ENCODE data around the gene SFMBT1.

The SFMBT1 gene

DNA sequence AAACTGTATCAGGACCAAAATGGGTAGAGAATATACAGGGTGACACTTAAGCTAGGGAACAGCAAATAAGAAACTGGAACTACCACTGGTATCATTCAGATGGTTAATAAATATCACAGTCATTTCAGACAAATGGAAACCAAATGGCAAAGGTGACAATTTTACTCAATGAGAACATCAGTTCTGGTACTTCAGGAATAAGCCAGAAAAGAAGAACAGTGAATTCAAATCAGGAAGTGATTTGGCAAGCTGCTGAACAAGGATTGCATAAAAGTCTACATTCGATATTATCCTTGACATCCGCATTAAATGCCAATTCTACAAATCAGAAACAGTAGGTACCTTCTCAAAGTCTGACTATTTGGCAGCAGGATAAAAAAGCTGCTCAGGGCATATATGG, 125.0 kb downstream of the SFMBT1 start:
- no peak for TF ChIP-seq ZNF274 (IDR thresholded peaks at IDR 0.05; ENCODE audit: low read depth, low read length)
- H3K4me3 ChIP-seq (ENCODE audit: low read length), result no peak overlapping the region

DNA sequence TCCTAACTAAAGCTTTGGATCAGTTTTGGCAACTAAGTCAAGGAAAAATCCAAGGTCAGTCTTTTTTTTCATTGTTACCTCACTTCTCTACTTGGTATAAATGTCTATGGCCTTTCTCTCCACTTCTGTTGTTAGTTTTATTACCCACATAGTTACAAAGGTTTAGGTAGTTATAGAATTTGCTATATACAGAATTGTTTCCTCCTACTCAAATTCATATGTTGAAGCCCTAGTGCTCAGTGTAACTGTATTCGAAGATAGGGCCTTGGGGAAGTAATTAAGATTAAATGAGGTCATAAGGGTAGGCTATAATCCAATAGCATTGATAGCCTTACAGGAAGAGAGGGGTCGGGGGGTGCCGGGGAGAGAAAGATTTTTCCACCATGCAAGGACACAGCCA, 128.8 kb downstream of the SFMBT1 start:
- no peak for TF ChIP-seq ZNF274 (IDR thresholded peaks at IDR 0.05; ENCODE audit: low read depth, low read length)
- H3K4me3 ChIP-seq (ENCODE audit: low read length), result no peak overlapping the region

DNA sequence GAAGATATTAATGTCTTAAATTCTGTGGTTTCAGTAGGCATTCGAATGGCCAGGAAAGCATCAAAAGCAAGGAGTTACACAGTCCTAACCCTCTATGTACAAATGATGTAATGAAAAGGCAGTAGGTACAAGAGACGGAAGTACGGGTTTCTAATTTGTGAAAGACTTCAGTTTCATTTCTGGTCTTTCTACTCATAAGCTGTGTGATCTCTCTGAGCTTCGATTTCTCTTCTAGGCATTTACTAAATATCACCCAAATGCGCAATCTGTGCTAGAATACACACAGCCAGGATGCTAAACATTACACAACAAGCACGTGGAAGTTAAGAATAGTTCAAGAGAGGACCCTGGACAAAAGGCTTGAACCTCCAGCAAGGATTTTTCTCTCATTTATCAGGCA, 130.6 kb downstream of the SFMBT1 start:
- TF ChIP-seq ZNF274 (IDR thresholded peaks at IDR 0.05; ENCODE audit: low read depth, low read length), result no peak
- no peak overlapping the region for H3K4me3 ChIP-seq (ENCODE audit: low read length)

- no peak overlapping the region for H3K4me3 ChIP-seq (ENCODE audit: low read length)
- no peak for TF ChIP-seq ZNF274 (IDR thresholded peaks at IDR 0.05; ENCODE audit: low read depth, low read length)
Observed at GRCh38 chr3:52912885-52913731, 132.8 kb downstream of the SFMBT1 start.

DNA sequence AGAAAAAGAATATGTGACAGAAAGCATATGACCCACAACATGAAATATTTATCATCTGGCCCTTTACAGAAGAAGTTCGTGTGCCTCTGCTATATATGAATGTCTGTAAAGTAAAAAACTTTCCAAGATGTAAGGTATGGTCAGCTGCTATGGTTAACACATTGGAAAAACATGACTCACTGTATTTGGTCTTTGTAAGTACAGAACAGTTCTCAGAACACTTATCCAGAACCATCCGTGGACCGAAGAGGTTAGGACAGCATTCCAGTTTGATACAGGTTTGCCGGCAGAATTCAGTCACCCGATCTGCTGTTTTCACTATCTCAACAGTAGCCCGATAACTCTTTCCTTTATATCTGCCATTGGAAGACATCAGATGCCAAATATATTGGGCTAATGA, 135.1 kb downstream of the SFMBT1 start:
- H3K4me3 ChIP-seq (ENCODE audit: low read length), result no peak overlapping the region
- TF ChIP-seq ZNF274 (IDR thresholded peaks at IDR 0.05; ENCODE audit: low read depth, low read length), result no peak

GRCh38 chr3:52907497-52907896, 138.4 kb downstream of the SFMBT1 start:
- no peak for TF ChIP-seq ZNF274 (IDR thresholded peaks at IDR 0.05; ENCODE audit: low read depth, low read length)
- H3K4me3 ChIP-seq (ENCODE audit: low read length), result no peak overlapping the region

GRCh38 chr3:52904552-52904951, 141.3 kb downstream of the SFMBT1 start:
- no peak overlapping the region for H3K4me3 ChIP-seq (ENCODE audit: low read length)
- TF ChIP-seq ZNF274 (IDR thresholded peaks at IDR 0.05; ENCODE audit: low read depth, low read length), result no peak

DNA sequence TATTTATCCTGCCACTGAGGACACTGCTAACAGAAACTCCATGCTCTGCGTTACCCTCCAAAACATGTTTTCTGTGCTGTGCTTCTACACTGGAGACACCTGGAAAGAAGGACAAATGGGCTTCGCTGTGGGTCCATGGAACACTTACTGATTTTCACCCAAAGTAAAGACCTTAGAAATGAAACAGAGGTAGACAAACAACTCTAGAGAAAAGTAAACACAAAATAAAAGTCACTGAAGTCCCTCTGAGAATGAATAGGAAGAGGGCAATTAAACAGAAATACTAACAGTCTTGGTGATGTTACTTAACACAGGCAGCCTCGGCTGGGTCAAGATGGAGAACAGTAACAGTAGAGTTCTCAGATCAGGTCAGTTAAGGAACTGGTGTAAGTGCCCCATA, 141.9 kb downstream of the SFMBT1 start:
- no peak for TF ChIP-seq ZNF274 (IDR thresholded peaks at IDR 0.05; ENCODE audit: low read depth, low read length)
- H3K4me3 ChIP-seq (ENCODE audit: low read length), result no peak overlapping the region

DNA sequence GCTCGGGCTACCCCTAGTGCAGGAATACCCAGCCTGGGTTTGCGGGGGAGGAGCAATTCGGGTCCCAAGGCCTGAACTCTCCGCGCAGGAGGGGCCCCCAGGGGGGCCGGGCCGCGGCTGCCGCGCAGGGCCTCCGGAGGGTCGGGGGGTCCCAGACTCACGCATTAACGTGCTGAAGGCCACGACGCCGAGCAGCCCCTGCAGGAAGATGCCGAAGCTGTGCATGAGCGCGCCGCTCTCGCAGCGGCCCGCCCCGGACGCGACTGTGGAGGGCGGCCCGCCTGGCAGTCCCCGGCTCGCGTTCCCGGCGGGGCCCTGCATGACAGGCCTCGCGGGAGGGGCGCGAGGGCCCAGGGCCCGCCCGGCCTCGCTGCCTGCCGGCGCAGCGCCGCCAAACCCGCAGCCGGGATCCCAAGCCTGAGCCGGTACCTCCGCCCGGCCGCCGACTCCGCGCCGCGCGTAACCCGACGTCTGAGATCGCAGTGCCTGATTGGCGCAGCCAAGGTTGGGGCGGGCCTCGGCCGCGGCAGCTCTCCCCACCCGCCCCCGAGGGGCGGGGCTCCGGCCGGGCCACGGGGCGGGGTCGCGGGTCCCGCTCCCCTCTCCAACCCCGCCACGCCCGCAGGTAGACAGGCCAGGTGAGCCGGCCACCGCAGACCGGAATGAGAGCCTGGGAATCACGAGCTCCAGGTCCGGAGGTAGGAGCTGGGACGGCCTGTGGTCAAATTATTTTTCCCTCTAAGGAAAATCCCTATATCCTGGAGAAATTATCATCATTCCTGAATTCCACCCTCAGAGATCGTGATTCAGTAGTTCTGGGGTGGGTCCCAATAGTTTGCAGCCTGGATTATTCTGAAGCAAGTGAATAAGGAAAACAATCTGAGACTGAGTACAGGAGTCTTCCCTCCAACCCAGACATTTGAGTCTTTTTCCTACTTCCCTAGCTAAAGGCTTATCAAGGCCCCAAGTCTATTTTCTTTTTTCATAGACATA, 148.4 kb downstream of the SFMBT1 start, which contains the start of gene STIMATE:
Gene STIMATE, minus strand, starts transcription at position 419 of the 993 bp plus-strand sequence. Its CDS starts 98 bp downstream, at position 321.
- peak within 1 kb of the TSS; percentile 90 for H3K4me3 ChIP-seq (ENCODE audit: low read length)
- no peak for TF ChIP-seq ZNF274 (IDR thresholded peaks at IDR 0.05; ENCODE audit: low read depth, low read length)

- peak overlapping the region; percentile 90 for H3K4me3 ChIP-seq (ENCODE audit: low read length)
- TF ChIP-seq ZNF274 (IDR thresholded peaks at IDR 0.05; ENCODE audit: low read depth, low read length), result no peak
Observed at GRCh38 chr3:52896613-52897012, 149.3 kb downstream of the SFMBT1 start.

DNA sequence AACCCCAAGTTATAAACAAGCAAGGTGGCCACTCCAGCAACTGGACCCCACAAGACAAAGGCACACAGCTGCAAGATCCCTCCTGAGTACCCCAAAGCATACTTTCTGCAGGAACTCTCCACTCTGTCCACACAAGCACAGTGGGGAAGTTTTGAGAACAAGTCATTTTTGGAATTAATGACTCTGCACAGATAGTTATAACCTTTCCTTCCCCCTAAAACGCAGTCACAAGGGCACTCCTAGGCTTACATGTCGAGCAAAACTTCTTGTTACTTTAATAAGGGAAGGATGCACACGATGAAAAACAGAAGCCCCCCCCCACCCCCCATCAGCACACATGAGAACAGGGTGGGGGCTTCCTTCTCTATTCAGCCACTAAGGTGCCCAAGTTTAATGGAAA, 149.7 kb downstream of the SFMBT1 start:
- peak overlapping the region; percentile 90; the same call in 1 of the 2 replicates for H3K4me3 ChIP-seq (ENCODE audit: low read length)
- TF ChIP-seq ZNF274 (IDR thresholded peaks at IDR 0.05; ENCODE audit: low read depth, low read length), result no peak

DNA sequence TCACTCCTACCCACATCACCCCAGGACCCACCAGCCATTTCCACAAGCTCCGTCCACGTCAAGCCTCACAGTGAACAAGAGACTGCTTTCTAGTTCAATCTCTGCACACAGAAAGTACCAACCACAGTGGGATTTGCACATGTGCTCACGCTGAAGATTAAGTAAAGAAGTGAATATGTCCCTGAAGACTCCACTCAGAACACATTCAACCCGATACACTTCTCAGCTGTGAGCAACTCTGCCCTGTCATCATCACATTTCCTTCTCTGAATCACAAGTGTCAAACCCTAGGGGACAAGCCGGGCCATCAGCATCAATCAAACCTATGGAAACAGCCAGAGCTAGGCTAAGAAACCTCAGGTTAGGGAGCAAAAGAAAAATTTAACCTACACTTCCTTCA, 150.5 kb downstream of the SFMBT1 start:
- no peak for TF ChIP-seq ZNF274 (IDR thresholded peaks at IDR 0.05; ENCODE audit: low read depth, low read length)
- H3K4me3 ChIP-seq (ENCODE audit: low read length), result no peak overlapping the region

DNA sequence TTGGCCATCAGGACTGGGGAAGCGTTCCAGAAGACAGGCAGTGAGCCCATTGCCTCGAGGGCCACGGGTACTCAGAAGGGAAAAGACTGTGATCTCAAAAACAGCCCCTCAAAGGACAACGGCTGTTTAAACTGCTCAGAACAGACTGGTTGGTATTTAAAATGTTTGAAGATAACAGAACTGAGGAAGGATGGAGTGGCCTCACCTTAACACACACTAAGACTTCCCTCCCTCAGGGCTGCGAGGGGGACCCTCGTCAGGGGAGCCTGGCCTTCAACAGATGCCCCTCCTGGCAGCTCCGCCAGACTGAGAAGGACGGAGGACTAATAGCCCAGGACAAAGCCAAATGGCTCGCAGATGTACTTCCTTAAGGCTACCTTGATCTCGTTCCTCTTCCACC, 151.1 kb downstream of the SFMBT1 start:
- no peak overlapping the region for H3K4me3 ChIP-seq (ENCODE audit: low read length)
- TF ChIP-seq ZNF274 (IDR thresholded peaks at IDR 0.05; ENCODE audit: low read depth, low read length), result no peak

GRCh38 chr3:52893723-52894122, 152.2 kb downstream of the SFMBT1 start:
- TF ChIP-seq ZNF274 (IDR thresholded peaks at IDR 0.05; ENCODE audit: low read depth, low read length), result no peak
- H3K4me3 ChIP-seq (ENCODE audit: low read length), result no peak overlapping the region
